Camera-type eye (tissue), 1 donor: ENCODE results near the gene TAS2R7. TPM values are rescaled to one million over a fixed set of nuclear protein-coding genes. Genes with fewer than 3 reads are reported as not detected.

ENCODE experiments used
- total RNA-seq: library from RNA; depleted of rRNA; stranded (reverse); fragments of >200 nt; gene quantifications from one replicate; pipeline ENCODE4 v1.2.3, GENCODE V29; 2014

Gene TAS2R7, protein sequence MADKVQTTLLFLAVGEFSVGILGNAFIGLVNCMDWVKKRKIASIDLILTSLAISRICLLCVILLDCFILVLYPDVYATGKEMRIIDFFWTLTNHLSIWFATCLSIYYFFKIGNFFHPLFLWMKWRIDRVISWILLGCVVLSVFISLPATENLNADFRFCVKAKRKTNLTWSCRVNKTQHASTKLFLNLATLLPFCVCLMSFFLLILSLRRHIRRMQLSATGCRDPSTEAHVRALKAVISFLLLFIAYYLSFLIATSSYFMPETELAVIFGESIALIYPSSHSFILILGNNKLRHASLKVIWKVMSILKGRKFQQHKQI
- not detected for total RNA-seq

GRCh38 chr12:10802587-10802986, at the start of gene TAS2R7:
TAS2R7 (minus strand) TSS chr12:10802627; CDS start chr12:10802570, 57 bp downstream.

DNA sequence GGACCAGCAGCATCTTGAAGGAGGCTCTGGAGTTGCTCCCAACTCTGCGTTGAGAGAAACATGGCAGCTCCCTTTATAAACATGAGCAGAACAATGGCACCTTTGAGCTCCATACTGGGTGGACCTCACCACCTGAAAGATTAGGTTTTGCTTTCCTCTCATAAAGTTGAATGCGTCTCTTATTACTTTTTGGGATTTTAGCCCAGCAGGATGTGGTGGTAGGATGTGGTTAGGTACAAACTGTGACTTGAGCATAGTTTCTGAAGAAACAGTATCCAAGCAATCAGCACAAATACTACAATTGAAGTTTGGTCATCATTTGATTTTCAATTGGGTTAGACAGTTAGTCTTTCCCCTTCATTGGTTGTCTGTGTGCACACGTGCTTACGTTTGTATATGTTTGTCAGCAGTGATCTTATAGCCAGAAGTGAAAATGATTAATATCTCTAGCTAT, 47.0 kb upstream of the TAS2R7 start, which contains the start of gene PRR4:
Gene PRR4 (minus strand): TSS at position 51 of the 454 bp plus-strand sequence. CDS start 38 bp downstream, at position 13.

DNA sequence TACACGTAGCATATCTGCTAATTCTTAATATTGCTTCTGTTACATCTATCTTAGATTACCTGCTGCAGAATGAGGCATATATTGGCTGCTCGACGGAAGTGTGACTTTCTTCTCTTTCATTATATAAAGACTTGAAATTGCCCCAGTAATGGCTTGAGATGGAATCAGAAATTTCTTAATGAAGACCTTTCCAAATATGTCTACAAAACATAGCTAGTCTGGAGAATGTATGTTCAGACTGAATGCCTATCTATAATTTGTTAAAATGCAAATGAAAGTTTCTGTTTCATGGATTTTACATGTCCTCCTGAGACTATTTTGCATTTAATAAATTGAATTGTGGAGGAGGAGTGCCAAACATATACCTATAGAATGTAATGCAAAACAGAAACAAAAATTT, 23.8 kb upstream of the TAS2R7 start, which contains the start of gene TAS2R10:
Gene TAS2R10 (minus strand): TSS at position 101 of the 400 bp plus-strand sequence. CDS start 89 bp downstream, at position 12.

DNA sequence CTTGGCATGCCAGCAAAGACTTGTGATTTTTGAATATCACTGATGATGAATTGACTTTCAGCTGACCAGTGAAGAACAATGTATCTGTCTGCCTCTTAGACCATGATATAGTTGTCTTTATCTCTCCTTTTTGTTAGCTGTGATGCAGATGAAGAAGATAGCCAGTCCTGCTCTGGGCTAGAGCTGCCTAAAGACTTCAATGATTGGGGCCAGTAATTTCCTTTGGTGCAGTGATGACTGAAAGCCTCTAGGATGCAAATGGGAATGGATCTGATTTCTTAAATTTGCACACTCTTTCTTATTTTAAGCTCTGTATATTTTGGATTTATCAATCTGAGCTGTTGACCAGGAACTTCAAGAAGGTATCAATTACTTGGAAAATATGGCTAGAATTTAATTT, 7.6 kb upstream of the TAS2R7 start, which contains the start of gene TAS2R9:
Gene TAS2R9 (minus strand): TSS at position 101 of the 400 bp plus-strand sequence. CDS start 93 bp downstream, at position 8.

DNA sequence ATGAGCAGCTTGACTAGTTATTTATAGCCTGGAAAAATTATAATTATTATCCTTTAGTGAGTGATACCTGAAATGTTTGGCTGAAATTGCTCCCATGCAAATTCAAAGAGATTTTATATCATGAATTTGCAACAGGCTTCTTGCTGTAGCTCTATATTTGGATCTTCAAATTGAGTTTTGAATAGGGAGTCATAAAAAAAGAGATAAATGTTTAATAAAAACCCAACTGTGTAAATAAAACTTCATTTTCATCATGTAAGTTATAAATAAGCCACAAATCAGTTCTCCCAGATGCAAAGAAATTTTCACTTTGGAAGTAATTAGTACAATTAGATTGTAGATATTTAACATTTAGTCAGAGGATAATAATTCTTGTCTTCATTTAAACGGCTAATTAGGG, 4.8 kb upstream of the TAS2R7 start, which contains the start of gene TAS2R8:
Gene TAS2R8 (minus strand): TSS at position 101 of the 400 bp plus-strand sequence. CDS start 306 bp downstream, outside the sequence.

Other genes with a start within 250 kb of the TAS2R7 start
- gene MAGOHB, start 189.0 kb downstream of the TAS2R7 start, total RNA-seq = 39.0 TPM
- gene STYK1, start 128.6 kb downstream of the TAS2R7 start, total RNA-seq = 1.2 TPM
- 159 TPM for gene YBX3, start 79.3 kb downstream of the TAS2R7 start, total RNA-seq
- gene TAS2R8, start 4.7 kb upstream of the TAS2R7 start, total RNA-seq = not detected
- not detected for gene TAS2R9, start 7.5 kb upstream of the TAS2R7 start, total RNA-seq
- 5.8 TPM for gene TAS2R10, start 23.7 kb upstream of the TAS2R7 start, total RNA-seq
- 11.7 TPM for gene PRR4, start 46.8 kb upstream of the TAS2R7 start, total RNA-seq
- 117 TPM for gene PRH1, start 81.6 kb upstream of the TAS2R7 start, total RNA-seq
- 12.4 TPM for gene TAS2R13, start 106.9 kb upstream of the TAS2R7 start, total RNA-seq
- gene PRH2, start 126.6 kb upstream of the TAS2R7 start, total RNA-seq = not detected
- gene TAS2R14, start 136.6 kb upstream of the TAS2R7 start, total RNA-seq = 21.2 TPM
- 17.0 TPM for gene TAS2R50, start 184.3 kb upstream of the TAS2R7 start, total RNA-seq
- 20.5 TPM for gene TAS2R20, start 195.7 kb upstream of the TAS2R7 start, total RNA-seq
- 42.2 TPM for gene TAS2R19, start 220.0 kb upstream of the TAS2R7 start, total RNA-seq
- gene TAS2R31, start 228.8 kb upstream of the TAS2R7 start, total RNA-seq = 30.5 TPM